H1 (cell line): Measurements from ENCODE around the gene TMPRSS2. TPM values are rescaled to one million over a fixed set of nuclear protein-coding genes. Genes with fewer than 3 reads are reported as not detected.

ENCODE experiments used
- CTCF ChIA-PET: fragments of 300-600 bp; sonication (Branson Sonifier 250); formaldehyde crosslinking; loops from one replicate; lab custom pipeline; 2021; ENCODE audit not compliant: partially characterized antibody; lab: Charles Lee
- POLR2A ChIA-PET: fragments of 300-600 bp; sonication (Branson Sonifier 250); formaldehyde crosslinking; loops from one replicate; lab custom pipeline; 2021; ENCODE audit warnings: inconsistent platforms; ENCODE audit not compliant: partially characterized antibody; lab: Charles Lee
- DNase-seq, 2 experiments: peaks; one replicate each; pipeline versions ENCODE4 v3.0.0 to v3.0.0-alpha.2; 2010 to 2022; ENCODE audit warnings: low spot score in 2 of 2, low read depth in 1 of 2, mixed read lengths in 1 of 2
- FAIRE-seq: peaks from 2 replicates; lab custom pipeline; 2011; peaks lifted over from hg19 to GRCh38; lab: Jason Lieb, UNC
- H2AFZ ChIP-seq: 2 replicates; pipeline ENCODE4 v1.8.1; 2012; ENCODE audit warnings: low read length, inconsistent platforms
- H2AK5ac ChIP-seq: 2 replicates; pipeline ENCODE4 v1.6.1; 2013; ENCODE audit warnings: low read depth, low read length
- H2BK120ac ChIP-seq: replicated peaks from 2 replicates; pipeline ENCODE3; 2013; ENCODE audit warnings: low read depth, low read length, inconsistent platforms
- H2BK12ac ChIP-seq: 2 replicates; pipeline ENCODE4 v1.6.1; 2013; ENCODE audit warnings: low read depth, low read length
- H2BK15ac ChIP-seq: 2 replicates; pipeline ENCODE4 v1.6.1; 2013; ENCODE audit warnings: low read length
- H2BK20ac ChIP-seq: 2 replicates; pipeline ENCODE4 v1.6.1; 2013; ENCODE audit warnings: low read length
- H2BK5ac ChIP-seq: 2 replicates; pipeline ENCODE4 v1.6.1; 2013; ENCODE audit warnings: low read depth, low read length
- H3K14ac ChIP-seq: 2 replicates; pipeline ENCODE4 v1.6.1; 2013; ENCODE audit warnings: inconsistent platforms; ENCODE audit not compliant: insufficient read length
- H3K18ac ChIP-seq: 2 replicates; pipeline ENCODE4 v1.6.1; 2013; ENCODE audit warnings: low read length; ENCODE audit errors: extremely low read depth
- H3K23ac ChIP-seq: 2 replicates; pipeline ENCODE4 v1.6.1; 2013; ENCODE audit warnings: inconsistent platforms; ENCODE audit not compliant: insufficient read length
- H3K23me2 ChIP-seq: 2 replicates; pipeline ENCODE4 v1.6.1; 2013; ENCODE audit warnings: low read depth, low read length
- H3K27ac ChIP-seq: 2 replicates; pipeline ENCODE4 v1.6.1; 2011; ENCODE audit warnings: low read depth, low read length, inconsistent platforms
- H3K27me3 ChIP-seq, 4 experiments: replicated peaks in 1 of 4; 1 replicate in 1 of 4; 2 replicates in 3 of 4; pipeline versions ENCODE4 v1.6.1 to v1.8.1; 2011 to 2013; ENCODE audit warnings: low read length in 3 of 4, mild to moderate bottlenecking in 3 of 4, inconsistent platforms in 2 of 4, mixed read lengths in 2 of 4, moderate library complexity in 1 of 4; ENCODE audit not compliant: control insufficient read depth in 3 of 4, insufficient read depth in 3 of 4; ENCODE audit errors: extremely low read depth in 1 of 4
- H3K36me3 ChIP-seq, 4 experiments: 2 replicates each; pipeline versions ENCODE4 v1.6.1 to v1.8.1; 2011 to 2013; ENCODE audit warnings: mild to moderate bottlenecking in 4 of 4, low read length in 3 of 4, moderate library complexity in 2 of 4, control low read depth in 1 of 4, inconsistent platforms in 1 of 4; ENCODE audit not compliant: insufficient read depth in 4 of 4, control insufficient read depth in 2 of 4
- H3K4ac ChIP-seq: replicated peaks from 2 replicates; pipeline ENCODE3; 2013; ENCODE audit warnings: low read length, low read depth, mixed read lengths, inconsistent platforms; ENCODE audit not compliant: insufficient read length
- H3K4me1 ChIP-seq, 4 experiments: replicated peaks in 1 of 4; 1 replicate in 1 of 4; 2 replicates in 3 of 4; pipeline versions ENCODE4 v1.6.1 to v1.8.1; 2011 to 2013; ENCODE audit warnings: low read length in 3 of 4, inconsistent platforms in 2 of 4, mixed read lengths in 1 of 4; ENCODE audit not compliant: insufficient read depth in 4 of 4, control insufficient read depth in 3 of 4
- H3K4me2 ChIP-seq, 2 experiments: 2 replicates each; pipeline versions ENCODE4 v1.6.1 to v1.8.1; 2011 to 2013; ENCODE audit warnings: low read depth in 2 of 2, low read length in 2 of 2, control low read depth in 1 of 2, inconsistent platforms in 1 of 2, mild to moderate bottlenecking in 1 of 2; ENCODE audit not compliant: insufficient read depth in 1 of 2
- H3K4me3 ChIP-seq, 4 experiments: fragments of 200-600, 300-600 bp in 1 of 4; sonication (generic), shearing (Covaris generic), sonication (Bioruptor Twin) in 1 of 4; 2 replicates each; pipeline versions ENCODE4 v1.5.1 to v1.8.1; 2011 to 2016; ENCODE audit warnings: low read length in 4 of 4, low read depth in 3 of 4, control low read depth in 2 of 4, inconsistent platforms in 2 of 4, mild to moderate bottlenecking in 2 of 4, mixed read lengths in 1 of 4, moderate library complexity in 1 of 4; ENCODE audit not compliant: insufficient read depth in 2 of 4; ENCODE audit errors: extremely low read depth in 1 of 4
- H3K56ac ChIP-seq: replicated peaks from 2 replicates; pipeline ENCODE3; 2013; ENCODE audit warnings: low read depth, mild to moderate bottlenecking, mixed read lengths, low read length, inconsistent platforms; ENCODE audit not compliant: insufficient read length
- H3K79me1 ChIP-seq: 2 replicates; pipeline ENCODE4 v1.6.1; 2013; ENCODE audit warnings: low read depth, low read length, control low read depth
- H3K79me2 ChIP-seq, 2 experiments: 2 replicates each; pipeline versions ENCODE4 v1.6.1 to v1.8.1; 2012 to 2013; ENCODE audit warnings: low read length in 2 of 2, mild to moderate bottlenecking in 2 of 2, inconsistent platforms in 1 of 2; ENCODE audit not compliant: insufficient read depth in 2 of 2, control insufficient read depth in 1 of 2
- H3K9ac ChIP-seq, 4 experiments: replicated peaks in 1 of 4; 1 replicate in 1 of 4; 2 replicates in 3 of 4; pipeline versions ENCODE4 v1.6.1 to v1.8.1; 2011 to 2013; ENCODE audit warnings: low read depth in 3 of 4, low read length in 3 of 4, control low read depth in 2 of 4, mild to moderate bottlenecking in 2 of 4, moderate library complexity in 2 of 4, inconsistent platforms in 1 of 4; ENCODE audit errors: extremely low read depth in 1 of 4
- H3K9me3 ChIP-seq, 2 experiments: 2 replicates each; pipeline versions ENCODE4 v1.6.1 to v1.8.1; 2012 to 2013; ENCODE audit warnings: mild to moderate bottlenecking in 2 of 2, moderate library complexity in 2 of 2, control low read depth in 1 of 2, inconsistent platforms in 1 of 2, low read depth in 1 of 2, low read length in 1 of 2, mixed read lengths in 1 of 2; ENCODE audit not compliant: insufficient read depth in 2 of 2
- H4K20me1 ChIP-seq, 2 experiments: replicated peaks in 1 of 2; 2 replicates each; pipeline versions ENCODE3 to v1.8.1; 2011 to 2013; ENCODE audit warnings: inconsistent platforms in 2 of 2, low read length in 2 of 2, mild to moderate bottlenecking in 1 of 2; ENCODE audit not compliant: insufficient read depth in 2 of 2, control insufficient read depth in 1 of 2
- H4K5ac ChIP-seq: 2 replicates; pipeline ENCODE4 v1.6.1; 2013; ENCODE audit warnings: low read length, low read depth, mixed read lengths, inconsistent platforms; ENCODE audit not compliant: insufficient read length
- H4K8ac ChIP-seq: 2 replicates; pipeline ENCODE4 v1.8.0; 2013; ENCODE audit warnings: mild to moderate bottlenecking, moderate library complexity, low read length, inconsistent platforms; ENCODE audit not compliant: insufficient read depth; ENCODE audit errors: extremely low read depth
- H4K91ac ChIP-seq: replicated peaks from 2 replicates; pipeline ENCODE3; 2013; ENCODE audit warnings: low read length, mixed read lengths, inconsistent platforms; ENCODE audit not compliant: insufficient read length
- BRCA1 ChIP-seq: IDR thresholded peaks from 2 replicates; pipeline ENCODE4 v1.6.1; 2012; ENCODE audit warnings: low read depth, low read length, improper control_type of control experiment
- CHD1 ChIP-seq: IDR thresholded peaks from 2 replicates; pipeline ENCODE4 v1.6.1; 2012; ENCODE audit warnings: low read depth, low read length, improper control_type of control experiment
- EZH2 ChIP-seq: fragments of 200-600 bp; sonication (generic); IDR thresholded peaks from 2 replicates; pipeline ENCODE4 v1.7.1; 2012; ENCODE audit warnings: low read depth, mild to moderate bottlenecking, moderate library complexity, low read length, inconsistent platforms; ENCODE audit not compliant: severe bottlenecking
- HDAC2 ChIP-seq, 2 experiments: fragments of 300-600 bp in 1 of 2; sonication (generic) in 1 of 2; IDR thresholded peaks; 2 replicates each; pipeline ENCODE4 v1.6.1; 2011 to 2012; ENCODE audit warnings: low read depth in 2 of 2, low read length in 2 of 2, mild to moderate bottlenecking in 2 of 2, moderate library complexity in 2 of 2, borderline replicate concordance in 1 of 2, inconsistent platforms in 1 of 2
- JUN ChIP-seq: IDR thresholded peaks from 2 replicates; pipeline ENCODE4 v1.6.1; 2011; ENCODE audit warnings: low read depth, mild to moderate bottlenecking, improper control_type of control experiment, low read length
- RAD21 ChIP-seq, 2 experiments: IDR thresholded peaks in 1 of 2; conservative IDR thresholded peaks in 1 of 2; 2 replicates each; pipeline ENCODE4 v1.6.1; 2011; ENCODE audit warnings: low read depth in 2 of 2, low read length in 2 of 2, improper control_type of control experiment in 1 of 2, inconsistent platforms in 1 of 2, mild to moderate bottlenecking in 1 of 2, moderate library complexity in 1 of 2
- SIRT6 ChIP-seq: IDR thresholded peaks from one replicate; pipeline ENCODE4 v1.7.1; 2012; ENCODE audit warnings: low read length, inconsistent platforms
- SP4 ChIP-seq: IDR thresholded peaks from 2 replicates; pipeline ENCODE4 v1.6.1; 2012; ENCODE audit warnings: low read length, inconsistent platforms
- WGBS, 2 experiments: shearing (Covaris generic) in 1 of 2; methylation state at CpG; one replicate each; pipeline versions ENCODE4 v1.1.6 to v1.1.7; 2013 to 2015; ENCODE audit warnings: low lambda C conversion rate in 2 of 2, mixed read lengths in 2 of 2, inconsistent platforms in 1 of 2, low coverage in 1 of 2, missing lambda C conversion rate in 1 of 2; ENCODE audit not compliant: insufficient replicate concordance in 2 of 2, insufficient coverage in 1 of 2, insufficient read length in 1 of 2; ENCODE audit errors: extremely low coverage in 1 of 2, missing lambda C conversion rate in 1 of 2; 5-methylcytosine and 5-hydroxymethylcytosine counted together
- polyA plus RNA-seq, 7 experiments: library from polyadenylated mRNA; depleted of rRNA in 3 of 7; stranded (reverse) in 5 of 7; unstranded in 2 of 7; fragments of >200 nt in 5 of 7; fragments of 200-250 nt in 2 of 7; gene quantifications; 1 replicate in 5 of 7; 2 replicates in 1 of 7; 4 replicates in 1 of 7; pipeline versions ENCODE4 v1.2.1 to v1.2.3, GENCODE V29; 2011 to 2013; ENCODE audit warnings: missing spikeins in 2 of 7, mixed read lengths in 2 of 7
- total RNA-seq: library from RNA; stranded (reverse); fragmentation: NEBNext Ultra II Directional; extraction: Animal tissue kit (Norgen Biotek cat#: 25700); gene quantifications from 2 replicates; pipeline ENCODE4 v1.2.1, GENCODE V29; 2021

The TMPRSS2 gene
- total and polyA plus RNA-seq, 2 of the 8 experiments (the other 6 are each of a cell fraction or from before 2014, with no cell fraction given): 9.2 to 11.0 TPM

- Histone ChIP-seq H2BK20ac (no peak overlapping the region), H3K27me3 (no peaks in the 10 kb centered on the region), H3K18ac (no peak overlapping the region), H3K9ac (no peak overlapping the region), H3K4me3 (no peak overlapping the region), H3K14ac (no peak overlapping the region), H4K5ac (no peak overlapping the region), H3K79me1 (peaks cover 2% of the 10 kb centered on the region; the same call in 1 of the 2 replicates), H2BK120ac (no peak overlapping the region), H4K8ac (no peak overlapping the region), H3K79me2 (no peaks in the 10 kb centered on the region), H3K23ac (no peak overlapping the region), H3K27ac (no peak overlapping the region), H2BK5ac (no peak overlapping the region)
- POLR2A ChIA-PET: interaction anchor here (1.3 kb wide), 1 partner anchor 12 kb away, joined by 3 read pairs; no protein-coding TSS in a partner anchor
- WGBS, 2 experiments: 92% methylated on average over 16 of the region's 16 CpGs; no CpG with 5 or more reads in 1 of the 2 experiments
- FAIRE-seq: no peak
- TF ChIP-seq EZH2 (no peak), RAD21 (IDR thresholded peaks at IDR 0.05 in 1 of 2, conservative IDR thresholded peaks at IDR 0.05 in 1 of 2; ENCODE audit: low read depth in 2 of 2, low read length in 2 of 2) (no peak), SP4 (no peak), SIRT6 (no peak), BRCA1 (no peak), JUN (no peak), HDAC2 (IDR thresholded peaks at IDR 0.05; ENCODE audit: borderline replicate concordance in 1 of 2, low read depth in 2 of 2, low read length in 2 of 2) (no peak), CHD1 (no peak)
- TF ChIP-seq, all 59 proteins: peak for 0
- no peak for DNase-seq
- Histone ChIP-seq H3K23me2 (no peaks in the 10 kb centered on the region), H4K91ac (no peak overlapping the region), H3K9me3 (no peaks in the 10 kb centered on the region), H3K4me1 (no peaks in the 10 kb centered on the region; a peak in 1 of 7 replicates), H2AFZ (no peak overlapping the region), H2AK5ac (peak overlapping the region; percentile 24; the same call in 1 of the 2 replicates), H3K36me3 (no peaks in the 10 kb centered on the region), H3K56ac (no peak overlapping the region), H2BK12ac (no peak overlapping the region), H3K4ac (no peak overlapping the region), H3K4me2 (no peak overlapping the region), H2BK15ac (no peak overlapping the region), H4K20me1 (no peaks in the 10 kb centered on the region)
- CTCF ChIA-PET: interaction anchor here (0.5 to 1.5 kb wide), 2 partner anchors 211 to 1562 kb away, joined by 3 to 4 read pairs; no protein-coding TSS in a partner anchor
Measured at GRCh38 chr21:41494242-41494641, 13.7 kb downstream of the TMPRSS2 start.
